Activated T-helper 9 cell treated with anti-CD3 and anti-CD28 coated beads, Interleukin-2, amount 50 U/mL, for 16 hours (primary cell): ENCODE results near the gene RPL38.

ENCODE experiments used
- DNase-seq: peaks from one replicate; pipeline ENCODE4 v3.0.0-alpha.2; 2020; ENCODE audit warnings: low read depth

Gene RPL38

DNA sequence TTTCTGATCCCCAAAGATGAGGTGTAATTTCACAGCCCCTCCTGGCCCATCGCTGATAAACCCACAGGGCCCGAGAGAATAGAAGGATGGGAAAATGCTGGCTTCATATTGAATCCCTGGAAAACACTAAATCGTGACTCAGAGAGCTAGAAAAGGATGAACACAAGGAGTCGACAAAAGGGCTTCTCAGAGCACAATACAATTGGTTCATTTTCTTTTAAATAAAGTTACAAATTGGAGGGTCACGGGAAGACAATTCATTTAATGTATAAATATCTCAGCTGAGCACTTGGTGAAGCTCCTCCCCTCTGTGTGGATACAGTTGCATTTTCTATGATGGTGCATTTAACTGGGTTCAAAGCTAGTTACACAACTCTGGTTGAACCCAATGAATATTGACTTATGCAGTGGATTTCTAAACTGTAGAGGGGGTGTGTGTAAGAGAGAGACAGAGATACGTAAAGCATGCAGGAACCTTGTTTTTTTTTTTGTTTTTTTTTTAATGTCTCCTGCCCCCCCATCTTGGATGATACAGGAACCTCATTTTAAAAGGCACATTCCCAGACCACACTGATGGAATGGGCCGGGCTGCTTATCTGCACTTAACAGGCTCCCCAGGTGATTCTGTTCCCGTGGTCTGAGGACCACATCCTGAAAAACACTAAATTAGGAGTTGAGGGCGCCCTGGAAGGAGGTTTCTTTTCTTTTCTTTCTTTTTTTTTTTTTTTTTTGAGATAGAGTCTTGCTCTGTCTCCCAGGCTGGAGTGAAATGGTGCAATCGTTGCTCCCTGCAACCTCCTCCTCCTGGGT lies 24.0 kb downstream of the RPL38 start:
- DNase-seq: no peak

DNA sequence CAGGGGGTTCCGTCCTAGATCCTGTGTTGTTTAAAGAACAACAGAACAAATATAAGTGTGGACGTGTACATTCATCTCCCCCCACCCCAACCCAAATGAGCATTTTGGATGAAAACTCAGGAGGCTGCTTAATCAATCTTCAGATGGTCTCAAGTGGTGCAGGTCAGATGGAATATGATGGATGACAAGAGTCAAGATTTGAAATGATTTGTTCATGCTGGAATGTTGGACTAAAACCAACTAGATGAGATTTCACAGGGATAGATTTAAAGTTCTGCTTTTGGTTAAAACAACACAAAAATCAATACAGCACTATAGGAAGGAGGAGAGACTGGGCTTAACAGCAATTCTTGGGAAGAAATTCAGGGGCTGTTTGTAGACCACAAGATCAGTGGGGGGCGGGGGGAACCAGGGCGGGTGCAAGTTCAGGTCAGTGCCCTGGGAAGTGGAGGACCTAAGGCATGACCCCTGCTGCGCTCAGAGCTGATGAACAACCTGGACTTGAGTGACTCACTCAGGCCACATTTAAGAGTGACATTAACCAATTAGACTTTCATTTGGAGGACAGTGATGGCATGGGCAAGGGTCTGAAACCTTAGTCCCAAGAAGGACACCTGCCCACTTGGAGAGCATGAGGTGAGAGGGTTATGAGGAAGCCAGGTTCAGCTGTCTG lies 25.0 kb downstream of the RPL38 start:
- DNase-seq: no peak

DNA sequence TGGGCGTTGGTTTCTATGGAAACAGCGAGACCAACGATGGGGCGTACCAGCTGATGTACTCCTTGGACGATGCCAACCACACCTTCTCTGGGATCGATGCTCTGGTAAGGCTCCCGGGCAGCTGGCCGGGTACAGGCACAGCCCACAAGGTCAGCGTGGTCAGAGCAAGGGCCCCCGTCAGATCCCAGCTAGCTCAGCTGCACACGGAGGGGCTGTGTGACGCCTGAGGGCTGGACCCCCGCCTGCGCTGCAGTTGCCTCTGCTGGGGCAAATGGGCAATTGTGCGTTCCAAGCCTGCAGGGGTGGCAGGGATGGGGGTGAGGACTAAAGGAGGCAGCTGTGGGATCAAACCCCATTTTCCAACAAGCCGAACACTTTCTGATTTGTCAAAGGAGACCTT lies 27.4 kb downstream of the RPL38 start:
- no peak for DNase-seq

DNA sequence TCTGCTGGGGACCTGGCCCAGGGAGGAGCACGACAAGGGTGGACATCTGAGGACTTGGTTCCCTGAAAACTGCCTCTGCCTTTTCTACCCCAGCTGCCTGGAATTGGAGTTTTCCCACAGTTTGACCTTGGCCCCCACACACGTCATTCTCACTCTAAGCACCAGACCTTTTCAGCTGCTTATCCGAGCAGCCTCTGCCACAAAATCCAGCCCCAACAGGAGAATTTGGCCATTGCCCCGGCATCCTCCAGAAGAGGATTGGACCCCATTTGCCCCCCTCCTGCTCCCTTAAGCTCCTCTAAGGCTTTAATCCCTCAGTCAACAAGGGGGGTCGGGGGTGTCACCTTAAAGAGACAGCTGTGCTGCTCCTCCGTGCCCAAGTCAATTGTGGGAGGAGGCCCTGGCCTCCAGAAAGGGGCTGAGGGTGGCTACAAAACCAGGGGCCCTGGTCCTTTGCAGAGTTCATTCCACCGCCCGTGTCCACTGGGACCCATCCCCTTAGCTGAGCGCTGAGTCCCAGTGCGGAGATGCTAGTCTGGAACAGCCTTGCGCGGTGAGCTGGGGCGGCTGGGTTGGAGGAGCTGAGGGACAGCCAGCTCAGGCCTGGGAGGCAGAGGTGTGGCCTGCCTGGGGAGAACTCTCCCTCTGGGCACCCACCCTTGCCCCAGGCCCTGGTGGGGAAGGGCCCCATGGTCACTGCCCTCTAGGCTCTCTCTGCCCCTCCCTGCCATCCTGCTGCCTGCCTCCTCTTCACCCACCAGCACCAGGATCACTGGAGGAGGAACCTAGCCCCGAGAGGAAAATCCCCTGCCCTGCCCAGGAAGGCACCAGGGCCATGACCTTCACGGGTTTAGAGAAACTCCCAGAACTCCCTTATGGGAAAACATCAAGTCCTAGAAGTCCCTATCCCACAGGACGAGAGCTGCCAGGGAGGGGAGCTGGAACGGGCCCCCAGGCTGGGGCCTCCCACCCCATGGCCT lies 28.7 kb downstream of the RPL38 start:
- no peak for DNase-seq

DNA sequence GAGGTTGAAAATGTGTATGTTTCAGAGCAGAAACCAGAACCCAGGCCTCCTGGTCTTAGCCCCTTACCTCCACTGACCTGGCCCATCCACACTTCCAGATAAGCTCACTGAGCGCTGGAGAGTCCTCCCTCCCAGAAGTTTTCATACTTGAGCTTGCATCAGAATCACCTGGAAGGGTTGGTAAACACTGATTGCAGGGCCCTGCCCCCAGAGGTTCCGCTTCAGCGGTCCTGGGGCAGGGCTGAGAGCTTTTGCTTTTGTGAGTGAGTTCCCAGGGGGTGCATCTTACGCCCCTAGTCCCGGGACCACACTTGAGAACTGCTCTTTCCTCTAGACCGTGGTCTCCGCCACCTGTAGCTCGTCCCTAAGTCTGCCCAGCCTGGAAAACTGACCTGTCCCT lies 30.5 kb downstream of the RPL38 start:
- no peak for DNase-seq

DNA sequence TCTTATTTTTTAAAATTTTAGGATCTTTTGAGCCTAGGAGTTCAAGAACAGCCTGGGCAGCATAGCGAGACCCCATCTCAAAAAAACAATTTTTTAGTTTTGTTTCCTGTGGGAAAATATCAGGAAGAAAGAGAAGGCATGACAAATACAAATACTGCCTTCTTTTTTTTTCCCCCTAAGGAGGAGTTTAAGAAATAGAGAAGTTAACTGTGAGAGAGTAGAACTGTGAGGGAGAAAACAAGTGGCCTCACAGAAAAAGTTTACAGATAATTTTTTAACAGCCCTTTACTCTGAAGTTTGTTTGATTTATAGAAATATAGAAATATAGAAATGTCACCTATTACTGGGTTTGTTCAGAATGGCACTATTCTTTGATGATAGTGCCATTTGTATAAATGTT lies 31.0 kb downstream of the RPL38 start:
- no peak for DNase-seq

DNA sequence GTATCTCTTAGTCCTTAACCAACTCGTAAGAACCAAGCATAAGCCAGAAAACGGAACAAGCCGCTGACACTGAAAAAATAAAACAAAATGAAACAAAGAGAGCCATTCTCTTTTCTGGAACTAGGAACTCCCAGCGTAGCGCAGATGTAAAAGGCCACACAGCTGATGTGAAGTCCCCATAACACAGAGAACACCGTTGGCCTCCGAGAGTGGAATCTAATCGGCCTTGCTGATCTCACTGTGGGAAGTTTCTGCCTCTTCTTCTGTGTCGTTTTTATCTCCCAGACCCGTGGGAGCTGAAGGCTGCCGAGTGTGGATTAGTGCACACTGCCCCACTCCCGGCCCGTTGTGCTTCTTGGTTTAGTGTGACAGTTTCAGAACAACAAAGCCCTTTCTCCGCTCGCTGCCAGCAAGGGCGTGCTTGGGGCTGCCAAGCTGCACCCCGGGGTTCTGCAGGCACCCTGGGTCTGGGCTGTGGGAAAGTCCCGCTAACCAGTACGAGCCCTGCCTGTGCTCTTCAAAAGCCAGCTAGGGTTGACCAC lies 31.6 kb downstream of the RPL38 start:
- no peak for DNase-seq

DNA sequence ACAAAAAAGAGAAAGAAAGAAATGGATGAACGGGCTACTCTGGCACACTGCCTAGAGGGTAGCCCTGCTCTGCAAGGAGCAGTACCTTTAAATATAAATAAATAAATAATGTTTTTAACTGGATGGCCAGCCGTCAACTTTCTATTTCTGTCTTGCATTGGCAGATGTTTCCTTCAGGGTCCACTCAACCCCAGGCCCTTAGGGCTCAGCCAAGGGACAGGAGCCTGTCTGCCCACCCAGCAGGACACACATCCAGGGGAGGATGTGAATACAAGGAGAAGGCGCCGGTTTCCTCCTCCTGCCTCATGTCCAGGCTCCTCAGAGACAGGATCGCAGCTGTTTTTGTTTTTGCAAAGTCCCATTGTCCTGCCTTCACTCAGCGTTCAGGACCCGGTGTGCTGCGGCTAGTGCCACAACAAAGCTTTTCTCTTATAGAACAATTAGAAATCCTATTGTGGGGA lies 32.5 kb downstream of the RPL38 start:
- no peak for DNase-seq

DNA sequence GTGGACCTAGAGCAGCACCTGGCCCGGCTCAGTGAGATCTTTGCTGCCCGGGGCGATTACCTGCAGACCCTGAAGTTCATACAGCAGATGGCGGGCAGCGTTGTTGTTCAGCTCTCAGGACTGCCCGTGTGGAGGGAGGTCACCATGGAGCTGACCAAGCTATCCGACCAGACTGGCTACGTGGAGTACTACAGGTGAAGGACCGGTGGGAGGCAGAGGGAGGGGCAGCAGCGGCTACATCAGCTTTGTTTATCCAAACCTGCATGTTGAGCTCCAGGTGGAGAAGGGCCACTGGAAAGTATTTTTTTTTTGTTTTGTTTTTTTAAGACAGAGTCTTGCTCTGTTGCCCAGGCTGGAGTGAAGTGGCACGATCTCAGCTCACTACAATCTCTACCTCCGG lies 33.8 kb downstream of the RPL38 start:
- DNase-seq: no peak

DNA sequence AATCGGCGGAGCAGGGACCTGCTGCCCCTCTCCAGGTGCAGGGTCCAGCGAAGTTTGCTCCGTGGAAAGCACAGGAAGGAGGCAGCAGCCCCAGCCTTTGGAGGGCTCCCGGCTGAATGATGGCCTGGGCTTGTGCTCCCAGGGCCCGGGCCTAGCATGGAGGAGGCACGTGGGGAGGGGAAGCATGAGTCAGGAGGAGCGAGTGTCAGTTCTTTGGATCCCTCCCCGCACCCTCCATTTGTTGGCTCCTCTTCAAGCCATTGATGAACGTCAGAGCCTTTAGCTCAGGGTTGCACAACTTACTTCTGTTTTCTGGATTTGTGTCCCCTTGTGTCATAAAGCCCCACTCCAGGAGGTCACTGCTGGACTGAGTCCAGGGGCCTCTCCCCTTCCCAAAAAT lies 35.7 kb downstream of the RPL38 start:
- no peak for DNase-seq

DNA sequence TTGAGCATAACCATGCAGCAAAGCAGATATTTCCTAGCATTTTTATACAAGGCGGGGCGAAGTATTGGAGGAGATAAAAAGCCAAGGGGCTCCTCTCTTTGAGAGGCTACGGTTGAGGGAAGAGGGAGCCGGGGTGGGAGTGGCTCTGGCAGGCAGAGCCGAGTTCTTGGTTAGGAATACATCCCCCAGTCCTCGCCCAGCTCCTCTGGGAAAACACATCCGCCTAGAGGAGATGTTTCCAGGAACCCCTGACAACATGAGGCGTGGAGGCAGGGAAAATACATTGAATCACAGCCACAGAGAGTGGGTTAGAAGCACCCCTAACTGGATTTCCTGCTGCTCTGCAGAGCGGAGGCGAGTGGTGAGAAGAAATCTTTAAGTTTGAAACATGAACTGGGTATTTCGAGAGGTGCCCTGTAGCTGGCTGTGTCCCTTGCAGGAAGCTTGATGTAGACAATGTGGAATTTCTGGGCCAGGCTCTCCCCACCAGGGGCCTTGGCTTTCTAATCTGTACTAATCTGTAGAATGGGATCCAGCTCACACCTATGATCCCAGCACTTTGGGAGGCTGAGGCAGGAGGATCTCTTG lies 37.2 kb downstream of the RPL38 start:
- DNase-seq: no peak

DNA sequence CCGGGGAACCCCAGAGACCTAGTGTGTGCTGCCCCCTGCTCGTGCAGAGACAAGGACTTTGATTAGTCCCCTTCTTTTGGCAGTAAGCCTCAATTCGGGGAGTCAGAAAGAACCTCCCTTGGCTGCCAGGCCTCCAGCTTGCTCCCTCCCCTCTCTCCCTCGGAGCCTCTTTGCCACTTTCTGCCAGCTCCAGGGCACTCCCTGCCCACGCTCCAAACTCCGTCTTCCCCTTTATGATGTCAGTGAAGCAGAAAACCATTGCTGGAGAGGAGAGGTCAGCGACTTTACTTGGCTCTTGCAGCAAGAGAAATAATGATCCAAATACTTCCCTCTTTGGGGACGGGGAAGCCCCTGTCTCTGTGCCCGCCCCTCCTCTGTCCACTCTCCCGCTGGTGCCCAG lies 38.0 kb downstream of the RPL38 start:
- DNase-seq: no peak

DNA sequence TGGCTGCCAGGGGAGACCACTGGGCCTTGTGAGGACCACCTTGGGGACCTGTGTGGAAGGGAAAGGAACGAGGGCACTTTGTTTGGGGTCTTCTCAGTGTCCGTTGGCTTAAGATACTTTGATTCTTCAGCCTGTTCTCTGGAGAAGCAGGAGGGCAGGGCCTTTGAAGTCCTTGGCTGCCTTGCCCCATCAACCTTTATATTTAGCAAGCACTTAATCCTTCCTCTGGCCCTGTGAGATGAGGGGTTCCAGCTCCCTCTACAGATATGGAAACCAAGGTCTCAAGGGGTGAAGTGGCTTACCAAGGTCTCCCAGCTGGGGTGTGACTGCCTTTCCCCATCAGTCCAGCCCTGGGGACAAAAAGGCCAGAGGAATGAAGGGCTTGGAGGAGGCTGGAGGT lies 38.4 kb downstream of the RPL38 start:
- DNase-seq: no peak

DNA sequence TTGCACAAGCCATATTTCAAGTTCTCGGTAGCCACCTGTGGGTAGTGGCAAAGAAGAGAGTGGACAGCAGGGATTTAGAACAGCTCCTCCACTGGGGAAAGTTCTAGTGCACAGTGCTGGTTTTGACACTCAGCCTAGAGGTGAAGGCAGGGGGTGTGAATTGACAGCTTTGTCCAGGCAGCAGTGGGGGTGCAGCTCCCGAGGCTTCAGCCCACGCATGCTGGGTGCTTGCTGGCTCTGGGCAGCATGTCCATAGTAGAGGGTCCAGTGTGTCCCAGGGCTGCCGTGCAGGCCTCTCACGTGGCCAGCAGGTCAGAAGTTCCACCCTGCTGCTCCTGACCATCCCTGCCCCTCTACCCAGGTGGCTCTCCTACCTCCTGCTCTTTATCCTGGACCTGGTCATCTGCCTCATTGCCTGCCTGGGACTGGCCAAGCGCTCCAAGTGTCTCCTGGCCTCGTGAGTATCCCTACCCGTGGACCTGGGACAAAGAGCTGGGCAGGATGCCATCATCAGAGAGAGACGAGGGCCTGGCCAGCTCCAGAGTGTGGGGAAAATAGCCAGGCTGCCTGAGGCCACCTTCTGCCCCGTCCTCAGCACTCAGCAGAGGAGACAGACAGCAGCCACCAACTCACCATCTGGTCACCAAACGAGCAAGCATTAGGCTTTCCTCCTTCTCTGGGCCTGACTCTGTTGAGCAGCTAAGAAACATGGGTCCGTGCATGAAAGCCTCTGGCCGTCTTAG lies 39.7 kb downstream of the RPL38 start:
- DNase-seq: no peak

DNA sequence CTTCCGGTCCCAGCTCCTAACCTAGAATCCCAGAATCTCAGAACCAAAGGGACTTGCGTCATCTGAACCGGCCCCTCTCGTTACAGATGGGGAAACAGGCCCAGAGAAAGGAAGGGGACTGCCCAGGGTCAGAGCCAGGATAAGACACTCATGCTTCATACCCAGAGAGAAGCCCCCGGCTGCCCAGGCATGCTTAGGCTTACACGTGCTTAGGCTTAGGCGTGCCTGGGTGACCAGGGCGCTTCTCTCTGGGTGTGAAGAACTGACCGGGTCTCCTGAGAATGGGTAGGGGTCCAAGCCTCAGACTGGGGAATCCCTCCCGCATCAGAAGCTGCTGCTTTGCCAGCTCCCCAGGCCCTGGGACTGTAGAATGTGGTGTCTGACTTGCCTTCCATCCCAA lies 40.6 kb downstream of the RPL38 start:
- DNase-seq: no peak

DNA sequence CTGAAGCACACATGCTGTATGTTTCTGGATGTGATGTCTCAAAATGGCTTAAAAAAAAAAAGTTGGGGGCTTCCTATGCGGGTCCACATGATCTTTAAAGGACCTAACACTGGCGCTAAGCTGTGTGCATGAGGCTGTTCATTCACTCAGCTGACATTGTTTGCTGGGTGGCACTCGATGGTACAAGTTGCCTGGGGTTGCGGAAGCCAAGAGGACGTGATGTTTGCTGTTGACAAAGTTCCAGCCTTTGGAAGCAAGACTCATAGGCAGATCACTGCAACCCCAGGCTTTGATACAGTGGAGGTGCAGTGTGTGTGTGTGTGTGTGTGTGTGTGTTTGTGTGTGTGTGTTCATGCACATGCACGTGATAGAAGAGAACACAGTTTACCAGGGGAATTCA lies 41.1 kb downstream of the RPL38 start:
- no peak for DNase-seq

DNA sequence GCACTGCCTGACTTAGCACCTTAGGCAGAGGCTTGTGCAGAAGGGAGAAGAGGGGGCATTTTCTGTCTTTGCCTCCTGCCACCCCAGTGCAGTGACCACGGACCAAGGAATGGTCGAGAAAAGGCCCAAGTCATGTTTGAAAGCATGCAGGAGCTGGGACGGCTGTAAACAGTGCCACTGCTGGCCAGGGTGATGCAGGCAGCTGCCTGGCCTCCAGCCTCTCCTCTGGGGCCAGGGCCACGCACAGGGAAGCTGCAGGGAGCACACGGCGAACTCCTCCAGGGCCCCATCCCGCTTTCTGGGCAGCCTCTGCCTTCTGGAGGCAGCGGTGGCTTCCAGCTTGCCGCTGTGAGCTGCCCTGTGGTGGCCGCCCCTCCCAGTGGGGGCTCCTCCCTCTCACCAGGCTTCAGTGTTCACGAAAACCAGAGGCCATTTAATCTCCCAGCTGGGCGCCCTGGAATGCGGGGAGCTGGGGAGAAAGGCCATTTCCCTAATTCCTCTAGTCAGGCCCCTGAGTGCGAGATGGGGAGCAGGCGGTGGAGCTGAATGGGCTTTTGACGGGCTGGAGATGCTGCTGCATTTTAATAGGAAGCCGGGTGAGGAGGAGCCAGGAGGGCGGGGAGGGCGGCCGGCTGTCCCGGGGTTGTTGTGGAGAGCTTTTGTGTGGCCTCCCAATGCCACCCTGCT lies 41.8 kb downstream of the RPL38 start:
- DNase-seq: no peak

DNA sequence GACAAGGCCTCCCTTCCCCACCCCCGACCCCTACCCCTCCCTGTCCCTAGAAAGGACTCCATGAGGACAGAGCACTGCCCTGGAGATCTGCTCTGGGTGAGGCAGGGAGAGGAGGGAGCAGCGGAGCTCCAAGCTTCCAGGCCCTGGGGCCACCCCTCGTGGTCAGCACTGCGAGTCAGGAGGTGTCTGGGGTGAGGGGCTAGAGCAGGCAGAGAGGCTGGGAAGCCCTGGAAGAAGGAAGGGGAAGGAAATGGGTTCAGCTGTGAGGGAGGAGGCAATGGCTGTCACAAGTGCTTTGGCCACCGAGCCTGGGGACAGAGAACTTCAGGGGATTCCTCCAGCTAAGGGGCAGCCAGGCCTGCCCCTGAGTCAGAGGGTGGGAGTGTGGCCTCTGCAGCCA lies 42.4 kb downstream of the RPL38 start:
- DNase-seq: no peak

DNA sequence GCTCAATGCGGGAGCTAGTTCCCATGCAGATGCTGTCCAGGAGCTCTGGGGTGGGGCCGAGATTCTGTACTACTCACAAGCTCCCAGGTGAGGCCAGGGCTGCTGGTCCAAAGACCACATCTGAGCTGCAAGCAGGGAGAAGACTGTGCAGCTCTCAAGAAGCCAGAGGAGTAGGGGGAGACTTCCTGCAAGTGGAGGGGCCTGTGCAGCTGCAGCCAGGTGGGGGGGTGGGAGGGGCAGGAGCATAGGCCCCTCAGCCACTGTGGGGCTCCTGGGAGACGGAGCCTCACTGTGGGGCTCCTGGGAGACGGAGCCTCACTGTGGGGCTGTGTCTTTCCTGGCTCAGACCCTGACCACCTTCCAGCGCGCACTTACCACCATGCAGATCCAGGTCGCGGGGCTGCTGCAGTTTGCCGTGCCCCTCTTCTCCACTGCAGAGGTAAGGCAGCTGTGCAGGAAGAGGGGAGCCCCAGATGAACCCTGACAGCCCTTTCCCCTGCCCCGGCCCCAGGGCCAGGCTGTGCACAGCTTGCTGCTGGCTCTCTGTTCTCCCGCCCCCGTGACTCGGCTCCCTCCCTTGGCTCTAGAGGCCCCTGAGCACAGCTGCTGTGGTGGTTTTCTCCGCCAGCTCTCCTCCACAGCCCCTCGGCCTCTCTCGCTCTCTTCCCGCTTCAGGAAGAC lies 46.3 kb downstream of the RPL38 start:
- DNase-seq: no peak
